ENCODE data around the gene MUSTN1.

- TF ChIP-seq, protein P1, sequence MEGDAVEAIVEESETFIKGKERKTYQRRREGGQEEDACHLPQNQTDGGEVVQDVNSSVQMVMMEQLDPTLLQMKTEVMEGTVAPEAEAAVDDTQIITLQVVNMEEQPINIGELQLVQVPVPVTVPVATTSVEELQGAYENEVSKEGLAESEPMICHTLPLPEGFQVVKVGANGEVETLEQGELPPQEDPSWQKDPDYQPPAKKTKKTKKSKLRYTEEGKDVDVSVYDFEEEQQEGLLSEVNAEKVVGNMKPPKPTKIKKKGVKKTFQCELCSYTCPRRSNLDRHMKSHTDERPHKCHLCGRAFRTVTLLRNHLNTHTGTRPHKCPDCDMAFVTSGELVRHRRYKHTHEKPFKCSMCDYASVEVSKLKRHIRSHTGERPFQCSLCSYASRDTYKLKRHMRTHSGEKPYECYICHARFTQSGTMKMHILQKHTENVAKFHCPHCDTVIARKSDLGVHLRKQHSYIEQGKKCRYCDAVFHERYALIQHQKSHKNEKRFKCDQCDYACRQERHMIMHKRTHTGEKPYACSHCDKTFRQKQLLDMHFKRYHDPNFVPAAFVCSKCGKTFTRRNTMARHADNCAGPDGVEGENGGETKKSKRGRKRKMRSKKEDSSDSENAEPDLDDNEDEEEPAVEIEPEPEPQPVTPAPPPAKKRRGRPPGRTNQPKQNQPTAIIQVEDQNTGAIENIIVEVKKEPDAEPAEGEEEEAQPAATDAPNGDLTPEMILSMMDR (IDR thresholded peaks at IDR 0.05; ENCODE audit: extremely low read depth in 1 of 2, insufficient read depth in 1 of 2, low read depth in 1 of 2, low read length in 2 of 2) = no peak
- TF ChIP-seq POLR2AphosphoS5 (IDR thresholded peaks at IDR 0.05; ENCODE audit: insufficient read depth, low read depth, low read length) (no peak), POLR2A (IDR thresholded peaks at IDR 0.05; ENCODE audit: low read depth, low read length) (no peak), MYC (IDR thresholded peaks at IDR 0.05; ENCODE audit: low read depth, low read length) (no peak), EZH2 (IDR thresholded peaks at IDR 0.05; ENCODE audit: borderline replicate concordance, low read depth, low read length, severe bottlenecking) (no peak)
Observed at GRCh38 chr3:52866427-52866826, 31.6 kb upstream of the MUSTN1 start.
